Measurements from ENCODE around the gene KCNN4. TPM values are rescaled to one million over a fixed set of nuclear protein-coding genes. Genes with fewer than 3 reads are reported as not detected.

Gene KCNN4
- total and polyA plus RNA-seq, 10 of the 15 experiments (the other 5 are each of a cell fraction or from before 2014, with no cell fraction given), result 1.4 to 112 (median 77.9) TPM

GRCh38 chr19:43747557-43748204 is 33.1 kb downstream of the KCNN4 start (continued):
- TF ChIP-seq TCF3 (IDR thresholded peaks at IDR 0.05; ENCODE audit: borderline replicate concordance, insufficient read depth, low read depth, low read length) (no peak), RAD51 (IDR thresholded peaks at IDR 0.05) (no peak), ZNF207 (IDR thresholded peaks at IDR 0.05; ENCODE audit: borderline replicate concordance) (no peak; the same call in 1 of the 2 replicates), ATF3 (IDR thresholded peaks at IDR 0.05; ENCODE audit: borderline replicate concordance, extremely low read depth, low read depth, low read length) (no peak), SMC3 (IDR thresholded peaks at IDR 0.05; ENCODE audit: borderline replicate concordance, low read length) (no peak), ZNF24 (IDR thresholded peaks at IDR 0.05) (no peak), CHD2 (IDR thresholded peaks at IDR 0.05; ENCODE audit: borderline replicate concordance, low read depth, low read length) (peak; percentile 70; the same call in 1 of the 2 replicates), ASH2L (IDR thresholded peaks at IDR 0.05; ENCODE audit: borderline replicate concordance, low read depth) (no peak), ZBED1 (IDR thresholded peaks at IDR 0.05; ENCODE audit: borderline replicate concordance) (peak; percentile 59; the same call in 1 of the 2 replicates), RCOR1 (conservative IDR thresholded peaks at IDR 0.05; ENCODE audit: low read depth, low read length) (no peak), REST (IDR thresholded peaks at IDR 0.05; ENCODE audit: low read depth, low read length) (no peak), SREBF2 (IDR thresholded peaks at IDR 0.05; ENCODE audit: low read length) (no peak), CREB1 (IDR thresholded peaks at IDR 0.05; ENCODE audit: low read depth) (no peak), YBX1 (IDR thresholded peaks at IDR 0.05) (no peak), NFIC (IDR thresholded peaks at IDR 0.05; ENCODE audit: low read depth, low read length) (peak; percentile 28; the same call in 1 of the 2 replicates), SRF (IDR thresholded peaks at IDR 0.05; ENCODE audit: low read depth in 2 of 2, low read length in 2 of 2) (0 out of 4 replicates have a peak, but pooled peaks of 1 of the 2 experiments have one; percentile 19), ATF2 (IDR thresholded peaks at IDR 0.05; ENCODE audit: low read length) (no peak), EP300 (IDR thresholded peaks at IDR 0.05; ENCODE audit: borderline replicate concordance in 1 of 2, control insufficient read depth in 1 of 2, low read depth in 2 of 2, low read length in 2 of 2) (peak; percentile 47 to 59; a peak in 2 of 4 replicates), ZNF384 (IDR thresholded peaks at IDR 0.05; ENCODE audit: borderline replicate concordance, low read depth, low read length) (peak; percentile 53; the same call in 1 of the 2 replicates), SREBF1 (IDR thresholded peaks at IDR 0.05; ENCODE audit: low read length) (no peak), PKNOX1 (IDR thresholded peaks at IDR 0.05) (no peak)
